Parathyroid adenoma (tissue), 2 donors: ENCODE data around the gene PID1.

ENCODE experiments used
- H2AFZ ChIP-seq: fragments of 300-600 bp; sonication (generic); one replicate; pipeline ENCODE4 v1.7.0; 2017; ENCODE audit warnings: antibody characterized with exemption, mild to moderate bottlenecking
- H3K27ac ChIP-seq: fragments of 300-600 bp; sonication (generic); one replicate; pipeline ENCODE4 v1.7.0; 2017
- H3K27me3 ChIP-seq: fragments of 300-600 bp; sonication (generic); one replicate; pipeline ENCODE4 v1.7.0; 2017; ENCODE audit warnings: low read length; ENCODE audit not compliant: control insufficient read depth, insufficient read depth
- H3K36me3 ChIP-seq: fragments of 300-600 bp; sonication (generic); one replicate; pipeline ENCODE4 v1.7.0; 2017; ENCODE audit warnings: low read length; ENCODE audit not compliant: control insufficient read depth, insufficient read depth
- H3K4me1 ChIP-seq: fragments of 300-600 bp; sonication (generic); one replicate; pipeline ENCODE4 v1.7.0; 2017; ENCODE audit warnings: control low read depth
- H3K4me2 ChIP-seq: fragments of 300-600 bp; sonication (generic); one replicate; pipeline ENCODE4 v1.7.0; 2017; ENCODE audit warnings: low read length
- H3K4me3 ChIP-seq: fragments of 300-600 bp; sonication (generic); one replicate; pipeline ENCODE4 v1.7.0; 2017; ENCODE audit warnings: low read depth, low read length
- H3K79me2 ChIP-seq: fragments of 300-600 bp; sonication (generic); one replicate; pipeline ENCODE4 v1.7.0; 2017; ENCODE audit warnings: control low read depth
- H3K9ac ChIP-seq: fragments of 300-600 bp; sonication (generic); one replicate; pipeline ENCODE4 v1.7.0; 2017; ENCODE audit warnings: mild to moderate bottlenecking
- H3K9me3 ChIP-seq: fragments of 300-600 bp; sonication (generic); one replicate; pipeline ENCODE4 v1.7.0; 2017; ENCODE audit warnings: low read length; ENCODE audit not compliant: control insufficient read depth
- TF ChIP-seq, protein P1 (sequence below): fragments of 300-600 bp; sonication (generic); IDR thresholded peaks from one replicate; pipeline ENCODE4 v1.7.0; 2017; ENCODE audit warnings: antibody characterized with exemption, mild to moderate bottlenecking
- donor health status: primary hyperparathyroidism.

The PID1 gene

GRCh38 chr2:229104025-229104424 is 167.1 kb downstream of the PID1 start:
- TF ChIP-seq, protein P1, sequence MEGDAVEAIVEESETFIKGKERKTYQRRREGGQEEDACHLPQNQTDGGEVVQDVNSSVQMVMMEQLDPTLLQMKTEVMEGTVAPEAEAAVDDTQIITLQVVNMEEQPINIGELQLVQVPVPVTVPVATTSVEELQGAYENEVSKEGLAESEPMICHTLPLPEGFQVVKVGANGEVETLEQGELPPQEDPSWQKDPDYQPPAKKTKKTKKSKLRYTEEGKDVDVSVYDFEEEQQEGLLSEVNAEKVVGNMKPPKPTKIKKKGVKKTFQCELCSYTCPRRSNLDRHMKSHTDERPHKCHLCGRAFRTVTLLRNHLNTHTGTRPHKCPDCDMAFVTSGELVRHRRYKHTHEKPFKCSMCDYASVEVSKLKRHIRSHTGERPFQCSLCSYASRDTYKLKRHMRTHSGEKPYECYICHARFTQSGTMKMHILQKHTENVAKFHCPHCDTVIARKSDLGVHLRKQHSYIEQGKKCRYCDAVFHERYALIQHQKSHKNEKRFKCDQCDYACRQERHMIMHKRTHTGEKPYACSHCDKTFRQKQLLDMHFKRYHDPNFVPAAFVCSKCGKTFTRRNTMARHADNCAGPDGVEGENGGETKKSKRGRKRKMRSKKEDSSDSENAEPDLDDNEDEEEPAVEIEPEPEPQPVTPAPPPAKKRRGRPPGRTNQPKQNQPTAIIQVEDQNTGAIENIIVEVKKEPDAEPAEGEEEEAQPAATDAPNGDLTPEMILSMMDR = no peak
- no peak overlapping the region for H3K4me2 ChIP-seq
- no peak overlapping the region for H2AFZ ChIP-seq
- H3K27ac ChIP-seq = no peak overlapping the region
- H3K9me3 ChIP-seq = no peaks in the 10 kb centered on the region
- H3K9ac ChIP-seq = no peak overlapping the region
- no peaks in the 10 kb centered on the region for H3K79me2 ChIP-seq
- no peaks in the 10 kb centered on the region for H3K36me3 ChIP-seq
- H3K27me3 ChIP-seq = no peaks in the 10 kb centered on the region
- H3K4me1 ChIP-seq = no peaks in the 10 kb centered on the region
- no peak overlapping the region for H3K4me3 ChIP-seq

GRCh38 chr2:229101314-229101713 is 169.8 kb downstream of the PID1 start:
- H3K79me2 ChIP-seq = no peaks in the 10 kb centered on the region
- H3K4me1 ChIP-seq = no peaks in the 10 kb centered on the region
- TF ChIP-seq, protein P1 = no peak
- H3K27me3 ChIP-seq = no peaks in the 10 kb centered on the region
- no peak overlapping the region for H3K9ac ChIP-seq
- H3K4me2 ChIP-seq = no peak overlapping the region
- no peak overlapping the region for H3K27ac ChIP-seq
- no peak overlapping the region for H3K4me3 ChIP-seq
- no peak overlapping the region for H2AFZ ChIP-seq
- no peaks in the 10 kb centered on the region for H3K9me3 ChIP-seq
- no peaks in the 10 kb centered on the region for H3K36me3 ChIP-seq

- no peak overlapping the region for H3K27ac ChIP-seq
- no peaks in the 10 kb centered on the region for H3K27me3 ChIP-seq
- TF ChIP-seq, protein P1 = no peak
- no peaks in the 10 kb centered on the region for H3K9me3 ChIP-seq
- H3K9ac ChIP-seq = no peak overlapping the region
- H3K79me2 ChIP-seq = no peaks in the 10 kb centered on the region
- no peak overlapping the region for H3K4me2 ChIP-seq
- H3K36me3 ChIP-seq = no peaks in the 10 kb centered on the region
- no peaks in the 10 kb centered on the region for H3K4me1 ChIP-seq
- no peak overlapping the region for H3K4me3 ChIP-seq
- no peak overlapping the region for H2AFZ ChIP-seq
Measured at GRCh38 chr2:229099231-229099630, 171.9 kb downstream of the PID1 start.

GRCh38 chr2:229098801-229099200 is 172.3 kb downstream of the PID1 start:
- TF ChIP-seq, protein P1 = no peak
- Histone ChIP-seq H3K4me1 (no peaks in the 10 kb centered on the region), H3K36me3 (no peaks in the 10 kb centered on the region), H3K4me2 (no peak overlapping the region), H3K27ac (no peak overlapping the region), H2AFZ (no peak overlapping the region), H3K79me2 (no peaks in the 10 kb centered on the region), H3K9me3 (no peaks in the 10 kb centered on the region), H3K9ac (no peak overlapping the region), H3K4me3 (no peak overlapping the region), H3K27me3 (no peaks in the 10 kb centered on the region)

DNA sequence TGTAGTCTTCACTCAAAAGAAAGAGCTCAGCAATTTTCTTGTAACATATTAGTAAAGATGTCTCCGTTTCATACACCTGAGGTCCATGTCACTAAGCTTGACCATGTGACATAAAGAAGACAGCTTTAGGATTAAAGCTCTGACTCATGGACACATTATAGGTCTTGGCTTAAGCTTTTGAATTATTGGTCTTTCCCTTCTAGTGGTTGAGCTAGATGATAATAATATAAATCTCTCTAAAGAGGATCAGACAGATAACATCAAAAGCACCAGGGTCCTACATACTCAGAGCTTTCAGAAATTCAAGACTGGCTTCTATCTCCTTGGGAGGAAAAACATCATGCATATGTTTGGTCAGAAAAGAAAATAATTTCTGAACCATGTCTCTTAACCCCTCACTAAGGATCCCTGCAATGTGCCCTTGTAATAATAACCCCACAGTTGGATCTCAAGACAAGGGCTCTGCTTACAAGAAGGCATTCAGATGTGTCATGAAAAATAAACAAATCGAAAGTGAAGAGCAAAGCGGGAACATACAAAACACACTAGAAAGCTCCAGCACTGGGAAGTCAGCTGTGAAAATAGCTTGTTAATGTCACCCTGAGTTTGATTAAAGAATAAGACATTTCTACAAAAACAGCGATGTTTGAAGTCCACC is 174.5 kb downstream of the PID1 start:
- no peak overlapping the region for H3K4me2 ChIP-seq
- no peak overlapping the region for H3K27ac ChIP-seq
- H3K79me2 ChIP-seq = no peaks in the 10 kb centered on the region
- TF ChIP-seq, protein P1 = no peak
- H3K9ac ChIP-seq = no peak overlapping the region
- H3K27me3 ChIP-seq = no peaks in the 10 kb centered on the region
- H3K4me3 ChIP-seq = no peak overlapping the region
- no peak overlapping the region for H2AFZ ChIP-seq
- no peaks in the 10 kb centered on the region for H3K36me3 ChIP-seq
- H3K9me3 ChIP-seq = no peaks in the 10 kb centered on the region
- no peaks in the 10 kb centered on the region for H3K4me1 ChIP-seq
